H1 (cell line): ENCODE results near the gene LRRC32. TPM values are rescaled to one million over a fixed set of nuclear protein-coding genes. Genes with fewer than 3 reads are reported as not detected.

ENCODE experiments used
- CTCF ChIA-PET: fragments of 300-600 bp; sonication (Branson Sonifier 250); formaldehyde crosslinking; loops from one replicate; lab custom pipeline; 2021; ENCODE audit not compliant: partially characterized antibody; lab: Charles Lee
- POLR2A ChIA-PET: fragments of 300-600 bp; sonication (Branson Sonifier 250); formaldehyde crosslinking; loops from one replicate; lab custom pipeline; 2021; ENCODE audit warnings: inconsistent platforms; ENCODE audit not compliant: partially characterized antibody; lab: Charles Lee
- DNase-seq, 2 experiments: peaks; one replicate each; pipeline versions ENCODE4 v3.0.0 to v3.0.0-alpha.2; 2010 to 2022; ENCODE audit warnings: low spot score in 2 of 2, low read depth in 1 of 2, mixed read lengths in 1 of 2
- FAIRE-seq: peaks from 2 replicates; lab custom pipeline; 2011; peaks lifted over from hg19 to GRCh38; lab: Jason Lieb, UNC
- H2AFZ ChIP-seq: 2 replicates; pipeline ENCODE4 v1.8.1; 2012; ENCODE audit warnings: low read length, inconsistent platforms
- H2AK5ac ChIP-seq: 2 replicates; pipeline ENCODE4 v1.6.1; 2013; ENCODE audit warnings: low read depth, low read length
- H2BK120ac ChIP-seq: replicated peaks from 2 replicates; pipeline ENCODE3; 2013; ENCODE audit warnings: low read depth, low read length, inconsistent platforms
- H2BK12ac ChIP-seq: 2 replicates; pipeline ENCODE4 v1.6.1; 2013; ENCODE audit warnings: low read depth, low read length
- H2BK15ac ChIP-seq: 2 replicates; pipeline ENCODE4 v1.6.1; 2013; ENCODE audit warnings: low read length
- H2BK20ac ChIP-seq: 2 replicates; pipeline ENCODE4 v1.6.1; 2013; ENCODE audit warnings: low read length
- H2BK5ac ChIP-seq: 2 replicates; pipeline ENCODE4 v1.6.1; 2013; ENCODE audit warnings: low read depth, low read length
- H3K14ac ChIP-seq: 2 replicates; pipeline ENCODE4 v1.6.1; 2013; ENCODE audit warnings: inconsistent platforms; ENCODE audit not compliant: insufficient read length
- H3K18ac ChIP-seq: 2 replicates; pipeline ENCODE4 v1.6.1; 2013; ENCODE audit warnings: low read length; ENCODE audit errors: extremely low read depth
- H3K23ac ChIP-seq: 2 replicates; pipeline ENCODE4 v1.6.1; 2013; ENCODE audit warnings: inconsistent platforms; ENCODE audit not compliant: insufficient read length
- H3K23me2 ChIP-seq: 2 replicates; pipeline ENCODE4 v1.6.1; 2013; ENCODE audit warnings: low read depth, low read length
- H3K27ac ChIP-seq: 2 replicates; pipeline ENCODE4 v1.6.1; 2011; ENCODE audit warnings: low read depth, low read length, inconsistent platforms
- H3K27me3 ChIP-seq, 4 experiments: replicated peaks in 1 of 4; 1 replicate in 1 of 4; 2 replicates in 3 of 4; pipeline versions ENCODE4 v1.6.1 to v1.8.1; 2011 to 2013; ENCODE audit warnings: low read length in 3 of 4, mild to moderate bottlenecking in 3 of 4, inconsistent platforms in 2 of 4, mixed read lengths in 2 of 4, moderate library complexity in 1 of 4; ENCODE audit not compliant: control insufficient read depth in 3 of 4, insufficient read depth in 3 of 4; ENCODE audit errors: extremely low read depth in 1 of 4
- H3K36me3 ChIP-seq, 4 experiments: 2 replicates each; pipeline versions ENCODE4 v1.6.1 to v1.8.1; 2011 to 2013; ENCODE audit warnings: mild to moderate bottlenecking in 4 of 4, low read length in 3 of 4, moderate library complexity in 2 of 4, control low read depth in 1 of 4, inconsistent platforms in 1 of 4; ENCODE audit not compliant: insufficient read depth in 4 of 4, control insufficient read depth in 2 of 4
- H3K4ac ChIP-seq: replicated peaks from 2 replicates; pipeline ENCODE3; 2013; ENCODE audit warnings: low read length, low read depth, mixed read lengths, inconsistent platforms; ENCODE audit not compliant: insufficient read length
- H3K4me1 ChIP-seq, 4 experiments: replicated peaks in 1 of 4; 1 replicate in 1 of 4; 2 replicates in 3 of 4; pipeline versions ENCODE4 v1.6.1 to v1.8.1; 2011 to 2013; ENCODE audit warnings: low read length in 3 of 4, inconsistent platforms in 2 of 4, mixed read lengths in 1 of 4; ENCODE audit not compliant: insufficient read depth in 4 of 4, control insufficient read depth in 3 of 4
- H3K4me2 ChIP-seq, 2 experiments: 2 replicates each; pipeline versions ENCODE4 v1.6.1 to v1.8.1; 2011 to 2013; ENCODE audit warnings: low read depth in 2 of 2, low read length in 2 of 2, control low read depth in 1 of 2, inconsistent platforms in 1 of 2, mild to moderate bottlenecking in 1 of 2; ENCODE audit not compliant: insufficient read depth in 1 of 2
- H3K4me3 ChIP-seq, 4 experiments: fragments of 200-600, 300-600 bp in 1 of 4; sonication (generic), shearing (Covaris generic), sonication (Bioruptor Twin) in 1 of 4; 2 replicates each; pipeline versions ENCODE4 v1.5.1 to v1.8.1; 2011 to 2016; ENCODE audit warnings: low read length in 4 of 4, low read depth in 3 of 4, control low read depth in 2 of 4, inconsistent platforms in 2 of 4, mild to moderate bottlenecking in 2 of 4, mixed read lengths in 1 of 4, moderate library complexity in 1 of 4; ENCODE audit not compliant: insufficient read depth in 2 of 4; ENCODE audit errors: extremely low read depth in 1 of 4
- H3K56ac ChIP-seq: replicated peaks from 2 replicates; pipeline ENCODE3; 2013; ENCODE audit warnings: low read depth, mild to moderate bottlenecking, mixed read lengths, low read length, inconsistent platforms; ENCODE audit not compliant: insufficient read length
- H3K79me1 ChIP-seq: 2 replicates; pipeline ENCODE4 v1.6.1; 2013; ENCODE audit warnings: low read depth, low read length, control low read depth
- H3K79me2 ChIP-seq, 2 experiments: 2 replicates each; pipeline versions ENCODE4 v1.6.1 to v1.8.1; 2012 to 2013; ENCODE audit warnings: low read length in 2 of 2, mild to moderate bottlenecking in 2 of 2, inconsistent platforms in 1 of 2; ENCODE audit not compliant: insufficient read depth in 2 of 2, control insufficient read depth in 1 of 2
- H3K9ac ChIP-seq, 4 experiments: replicated peaks in 1 of 4; 1 replicate in 1 of 4; 2 replicates in 3 of 4; pipeline versions ENCODE4 v1.6.1 to v1.8.1; 2011 to 2013; ENCODE audit warnings: low read depth in 3 of 4, low read length in 3 of 4, control low read depth in 2 of 4, mild to moderate bottlenecking in 2 of 4, moderate library complexity in 2 of 4, inconsistent platforms in 1 of 4; ENCODE audit errors: extremely low read depth in 1 of 4
- H3K9me3 ChIP-seq, 2 experiments: 2 replicates each; pipeline versions ENCODE4 v1.6.1 to v1.8.1; 2012 to 2013; ENCODE audit warnings: mild to moderate bottlenecking in 2 of 2, moderate library complexity in 2 of 2, control low read depth in 1 of 2, inconsistent platforms in 1 of 2, low read depth in 1 of 2, low read length in 1 of 2, mixed read lengths in 1 of 2; ENCODE audit not compliant: insufficient read depth in 2 of 2
- H4K20me1 ChIP-seq, 2 experiments: replicated peaks in 1 of 2; 2 replicates each; pipeline versions ENCODE3 to v1.8.1; 2011 to 2013; ENCODE audit warnings: inconsistent platforms in 2 of 2, low read length in 2 of 2, mild to moderate bottlenecking in 1 of 2; ENCODE audit not compliant: insufficient read depth in 2 of 2, control insufficient read depth in 1 of 2
- H4K5ac ChIP-seq: 2 replicates; pipeline ENCODE4 v1.6.1; 2013; ENCODE audit warnings: low read length, low read depth, mixed read lengths, inconsistent platforms; ENCODE audit not compliant: insufficient read length
- H4K8ac ChIP-seq: 2 replicates; pipeline ENCODE4 v1.8.0; 2013; ENCODE audit warnings: mild to moderate bottlenecking, moderate library complexity, low read length, inconsistent platforms; ENCODE audit not compliant: insufficient read depth; ENCODE audit errors: extremely low read depth
- H4K91ac ChIP-seq: replicated peaks from 2 replicates; pipeline ENCODE3; 2013; ENCODE audit warnings: low read length, mixed read lengths, inconsistent platforms; ENCODE audit not compliant: insufficient read length
- ATF2 ChIP-seq: IDR thresholded peaks from 2 replicates; pipeline ENCODE4 v1.6.1; 2012; ENCODE audit warnings: low read length, inconsistent platforms
- BCL11A ChIP-seq, 2 experiments: IDR thresholded peaks; one replicate each; pipeline ENCODE4 v1.6.1; 2011; ENCODE audit warnings: low read depth in 2 of 2, low read length in 2 of 2, mild to moderate bottlenecking in 2 of 2
- CHD2 ChIP-seq: IDR thresholded peaks from 2 replicates; pipeline ENCODE4 v1.6.1; 2012; ENCODE audit warnings: low read length, improper control_type of control experiment
- CTCF ChIP-seq, 3 experiments: IDR thresholded peaks; 1 replicate in 2 of 3; 2 replicates in 1 of 3; pipeline versions ENCODE4 v1.5.1 to v1.6.1; 2011; ENCODE audit warnings: low read length in 3 of 3, mild to moderate bottlenecking in 3 of 3, inconsistent platforms in 2 of 3, low read depth in 1 of 3, moderate library complexity in 1 of 3; ENCODE audit not compliant: insufficient read depth in 1 of 3; ENCODE audit errors: control extremely low read depth in 1 of 3
- FOSL1 ChIP-seq: IDR thresholded peaks from 2 replicates; pipeline ENCODE4 v1.6.1; 2011; ENCODE audit warnings: mild to moderate bottlenecking, low read depth, low read length, moderate library complexity; ENCODE audit not compliant: insufficient read depth
- NANOG ChIP-seq: IDR thresholded peaks from 2 replicates; pipeline ENCODE4 v1.6.1; 2011; ENCODE audit warnings: low read length, low read depth, mild to moderate bottlenecking, inconsistent platforms; ENCODE audit not compliant: insufficient read depth, poor library complexity, severe bottlenecking
- POLR2A ChIP-seq, 2 experiments: IDR thresholded peaks; 1 replicate in 1 of 2; 2 replicates in 1 of 2; pipeline ENCODE4 v1.6.1; 2011; ENCODE audit warnings: low read depth in 2 of 2, low read length in 2 of 2, mild to moderate bottlenecking in 2 of 2; ENCODE audit errors: control extremely low read depth in 1 of 2
- TCF12 ChIP-seq: IDR thresholded peaks from 2 replicates; pipeline ENCODE4 v1.6.1; 2011; ENCODE audit warnings: low read depth, mild to moderate bottlenecking, low read length
- WGBS, 2 experiments: shearing (Covaris generic) in 1 of 2; methylation state at CpG; one replicate each; pipeline versions ENCODE4 v1.1.6 to v1.1.7; 2013 to 2015; ENCODE audit warnings: low lambda C conversion rate in 2 of 2, mixed read lengths in 2 of 2, inconsistent platforms in 1 of 2, low coverage in 1 of 2, missing lambda C conversion rate in 1 of 2; ENCODE audit not compliant: insufficient replicate concordance in 2 of 2, insufficient coverage in 1 of 2, insufficient read length in 1 of 2; ENCODE audit errors: extremely low coverage in 1 of 2, missing lambda C conversion rate in 1 of 2; 5-methylcytosine and 5-hydroxymethylcytosine counted together
- polyA plus RNA-seq, 7 experiments: library from polyadenylated mRNA; depleted of rRNA in 3 of 7; stranded (reverse) in 5 of 7; unstranded in 2 of 7; fragments of >200 nt in 5 of 7; fragments of 200-250 nt in 2 of 7; gene quantifications; 1 replicate in 5 of 7; 2 replicates in 1 of 7; 4 replicates in 1 of 7; pipeline versions ENCODE4 v1.2.1 to v1.2.3, GENCODE V29; 2011 to 2013; ENCODE audit warnings: missing spikeins in 2 of 7, mixed read lengths in 2 of 7
- total RNA-seq: library from RNA; stranded (reverse); fragmentation: NEBNext Ultra II Directional; extraction: Animal tissue kit (Norgen Biotek cat#: 25700); gene quantifications from 2 replicates; pipeline ENCODE4 v1.2.1, GENCODE V29; 2021

LRRC32 gene
- total and polyA plus RNA-seq, 2 of the 8 experiments (the other 6 are each of a cell fraction or from before 2014, with no cell fraction given), result 0.99 to 1.9 TPM

- POLR2A ChIA-PET, result interaction anchor here (0.6 kb wide), 1 partner anchor 8 kb away, joined by 3 read pairs; no protein-coding TSS in a partner anchor
- TF ChIP-seq POLR2A (IDR thresholded peaks at IDR 0.05; ENCODE audit: control extremely low read depth in 1 of 2, low read depth in 2 of 2, low read length in 2 of 2) (no peak), TCF12 (no peak), BCL11A (IDR thresholded peaks at IDR 0.05; ENCODE audit: low read depth in 2 of 2, low read length in 2 of 2) (no peak), CHD2 (no peak), ATF2 (no peak), FOSL1 (no peak), NANOG (no peak), CTCF (IDR thresholded peaks at IDR 0.05; ENCODE audit: control extremely low read depth in 1 of 3, insufficient read depth in 1 of 3, low read depth in 1 of 3, low read length in 3 of 3) (no peak)
Measured at GRCh38 chr11:76637491-76638269, 32.9 kb downstream of the LRRC32 start.

More at GRCh38 chr11:76637491-76638269, 32.9 kb downstream of the LRRC32 start:
- H3K9me3 ChIP-seq, result no peaks in the 10 kb centered on the region
- H4K8ac ChIP-seq, result 0 out of 2 replicates have a peak overlapping the region, but pooled peaks have one; percentile 30
- no peak overlapping the region for H3K56ac ChIP-seq
- H3K79me2 ChIP-seq, result no peaks in the 10 kb centered on the region
- H2BK120ac ChIP-seq, result no peak overlapping the region
- no peak overlapping the region for H3K27ac ChIP-seq
- no peak overlapping the region for H3K4me3 ChIP-seq
- no peak for FAIRE-seq
- no peak overlapping the region for H3K4ac ChIP-seq
- no peak overlapping the region for H3K4me2 ChIP-seq
- DNase-seq, result no peak
- H2BK5ac ChIP-seq, result no peak overlapping the region
- no peak overlapping the region for H3K23ac ChIP-seq
- H2BK15ac ChIP-seq, result no peak overlapping the region
- H3K36me3 ChIP-seq, result no peaks in the 10 kb centered on the region
- no peak overlapping the region for H2AK5ac ChIP-seq
- H4K20me1 ChIP-seq, result no peaks in the 10 kb centered on the region
- no peaks in the 10 kb centered on the region for H3K23me2 ChIP-seq
- no peak overlapping the region for H3K14ac ChIP-seq
- H3K4me1 ChIP-seq, result no peaks in the 10 kb centered on the region
- H4K5ac ChIP-seq, result no peak overlapping the region
- CTCF ChIA-PET, result interaction anchor here (0.9 to 1.4 kb wide), 2 partner anchors 23 to 39 kb away, joined by 3 to 5 read pairs; no protein-coding TSS in a partner anchor
- no peak overlapping the region for H2BK20ac ChIP-seq
- no peak overlapping the region for H3K18ac ChIP-seq
- no peaks in the 10 kb centered on the region for H3K27me3 ChIP-seq
- H2AFZ ChIP-seq, result no peak overlapping the region
- no peak overlapping the region for H3K9ac ChIP-seq
- H4K91ac ChIP-seq, result no peak overlapping the region
- no peaks in the 10 kb centered on the region for H3K79me1 ChIP-seq
- WGBS, 2 experiments, result 83% methylated on average over 14 of the region's 14 CpGs; no CpG with 5 or more reads in 1 of the 2 experiments
- H2BK12ac ChIP-seq, result no peak overlapping the region
